ENCODE results near the gene TXK.

- TF ChIP-seq CTCF (IDR thresholded peaks at IDR 0.05; ENCODE audit: low read length) (no peak), EZH2 (IDR thresholded peaks at IDR 0.05; ENCODE audit: borderline replicate concordance, low read length) (no peak)
Measured at GRCh38 chr4:48033412-48033811, 100.6 kb downstream of the TXK start.
